Upper lobe of left lung (tissue), 6 donors: ENCODE results near the gene KPNA1. TPM values are rescaled to one million over a fixed set of nuclear protein-coding genes. Genes with fewer than 3 reads are reported as not detected.
A peak's percentile ranks its signal among the peaks of the same experiment; 100 is the strongest.

Source experiments
- ATAC-seq, 2 donors: fragments of 200-7000 bp; cut with Tn5 transposase; one replicate each; pipeline ENCODE4 v1.9.1; 2022; ENCODE audit warnings: mild to moderate bottlenecking in 2 of 2, moderate library complexity in 2 of 2; ENCODE audit not compliant: low FRiP score in 2 of 2
- DNase-seq, 2 donors: peaks; one replicate each; pipeline ENCODE4 v3.0.0-alpha.2; 2019 to 2020
- H3K27ac ChIP-seq, 4 donors: fragments of 200-600 bp; sonication (generic); one replicate each; pipeline ENCODE4 v1.5.1; 2016 to 2019
- H3K27me3 ChIP-seq, 4 donors: fragments of 200-600 bp; sonication (generic); one replicate each; pipeline ENCODE4 v1.5.1; 2017 to 2019
- H3K36me3 ChIP-seq, 4 donors: fragments of 200-600 bp; sonication (generic); one replicate each; pipeline ENCODE4 v1.5.1; 2016 to 2019
- H3K4me1 ChIP-seq, 4 donors: fragments of 200-600 bp; sonication (generic); one replicate each; pipeline ENCODE4 v1.5.1; 2018 to 2019
- H3K4me3 ChIP-seq, 4 donors: fragments of 200-600 bp; sonication (generic); one replicate each; pipeline ENCODE4 v1.5.1; 2017 to 2019; ENCODE audit warnings: mild to moderate bottlenecking in 2 of 4, moderate library complexity in 1 of 4
- H3K9me3 ChIP-seq, 4 donors: fragments of 200-600 bp; sonication (generic); one replicate each; pipeline ENCODE4 v1.5.1; 2018 to 2019
- EP300 ChIP-seq, 4 donors: sonication (generic); formaldehyde crosslinking; IDR thresholded peaks; one replicate each; pipeline ENCODE4 v1.5.1; 2017; ENCODE audit warnings: antibody characterized with exemption in 4 of 4, control low read depth in 2 of 4
- POLR2A ChIP-seq, 4 donors: fragments of 450-650 bp; IDR thresholded peaks; one replicate each; pipeline ENCODE4 v1.5.1; 2016 to 2017; ENCODE audit warnings: antibody characterized with exemption in 4 of 4, mild to moderate bottlenecking in 2 of 4
- POLR2AphosphoS5 ChIP-seq, 2 donors: sonication (generic); formaldehyde crosslinking; IDR thresholded peaks; one replicate each; pipeline ENCODE4 v1.5.1; 2017; ENCODE audit warnings: antibody characterized with exemption in 2 of 2
- WGBS, 2 donors: methylation state at CpG; one replicate each; pipeline ENCODE4 v1.1.5; 2017 to 2018; 5-methylcytosine and 5-hydroxymethylcytosine counted together
- total RNA-seq, 6 donors: library from RNA; depleted of rRNA in 4 of 6; stranded (reverse); fragments of >200 nt in 4 of 6; gene quantifications; one replicate each; pipeline versions ENCODE4 v1.1.0 to v1.2.1, GENCODE V29; 2016 to 2021
- TF ChIP-seq, protein P1 (sequence below), 6 experiments: fragments of 450-650 bp in 4 of 6; fragments of 200-600 bp in 2 of 6; sonication (generic) in 2 of 6; IDR thresholded peaks; one replicate each; pipeline ENCODE4 v1.5.1; 2016 to 2019; ENCODE audit warnings: antibody characterized with exemption in 6 of 6
- donor health status: DM: no; HTN: no; CAD: no; lungs with moderate emphysema.
- donor health status: DM: no; HTN: yes; CAD: no; lungs with severe emphysema.

The KPNA1 gene
- total RNA-seq, 6 donors from 2014 or later, result 38.9 to 104 (median 43.4) TPM

DNA sequence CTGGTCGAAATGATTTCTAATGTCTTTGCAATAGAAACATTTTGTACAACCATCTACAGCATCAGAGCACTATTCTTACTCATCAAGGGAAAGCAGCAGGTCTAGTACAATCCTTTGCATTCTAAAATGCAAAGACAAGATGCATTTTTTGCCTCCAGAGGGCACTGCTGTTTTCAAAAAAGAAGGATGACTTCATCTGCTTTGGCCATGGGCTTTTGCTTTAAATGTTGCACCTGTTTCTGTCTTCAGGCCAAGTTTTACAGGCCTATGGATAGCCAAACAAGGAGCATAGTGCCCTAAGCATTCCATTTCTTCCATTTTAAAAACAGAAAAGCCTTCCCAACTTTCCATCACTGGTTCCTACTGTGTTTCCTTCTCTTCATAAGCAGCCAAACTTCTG is 45.9 kb upstream of the KPNA1 start:
- no peak overlapping the region for H3K4me3 ChIP-seq
- TF ChIP-seq POLR2AphosphoS5 (IDR thresholded peaks at IDR 0.05) (no peak), POLR2A (IDR thresholded peaks at IDR 0.05) (no peak)
- TF ChIP-seq, protein P1, sequence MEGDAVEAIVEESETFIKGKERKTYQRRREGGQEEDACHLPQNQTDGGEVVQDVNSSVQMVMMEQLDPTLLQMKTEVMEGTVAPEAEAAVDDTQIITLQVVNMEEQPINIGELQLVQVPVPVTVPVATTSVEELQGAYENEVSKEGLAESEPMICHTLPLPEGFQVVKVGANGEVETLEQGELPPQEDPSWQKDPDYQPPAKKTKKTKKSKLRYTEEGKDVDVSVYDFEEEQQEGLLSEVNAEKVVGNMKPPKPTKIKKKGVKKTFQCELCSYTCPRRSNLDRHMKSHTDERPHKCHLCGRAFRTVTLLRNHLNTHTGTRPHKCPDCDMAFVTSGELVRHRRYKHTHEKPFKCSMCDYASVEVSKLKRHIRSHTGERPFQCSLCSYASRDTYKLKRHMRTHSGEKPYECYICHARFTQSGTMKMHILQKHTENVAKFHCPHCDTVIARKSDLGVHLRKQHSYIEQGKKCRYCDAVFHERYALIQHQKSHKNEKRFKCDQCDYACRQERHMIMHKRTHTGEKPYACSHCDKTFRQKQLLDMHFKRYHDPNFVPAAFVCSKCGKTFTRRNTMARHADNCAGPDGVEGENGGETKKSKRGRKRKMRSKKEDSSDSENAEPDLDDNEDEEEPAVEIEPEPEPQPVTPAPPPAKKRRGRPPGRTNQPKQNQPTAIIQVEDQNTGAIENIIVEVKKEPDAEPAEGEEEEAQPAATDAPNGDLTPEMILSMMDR (IDR thresholded peaks at IDR 0.05), result peak; percentile 37 to 78 (median 62)
- ATAC-seq (no peak), DNase-seq (peak in 1 of 2 donors; percentile 36)
- WGBS, 2 donors, result 65 to 83% methylated on average over 1 of the region's 1 CpG
- H3K36me3 ChIP-seq, result peaks cover 21 to 40% (median 30%) of the 10 kb centered on the region in 4 donors
- peaks cover 32 to 42% (median 36%) of the 10 kb centered on the region in 4 donors for H3K4me1 ChIP-seq
- no peaks in the 10 kb centered on the region for H3K9me3 ChIP-seq
- peak overlapping the region in 3 of 4 donors; percentile 5 to 13 (median 11) for H3K27ac ChIP-seq
- H3K27me3 ChIP-seq, result no peaks in the 10 kb centered on the region

- no peak for TF ChIP-seq EP300 (IDR thresholded peaks at IDR 0.05)
- TF ChIP-seq, protein P1 (IDR thresholded peaks at IDR 0.05), result no peak
- no peak for TF ChIP-seq POLR2AphosphoS5 (IDR thresholded peaks at IDR 0.05)
- no peak for TF ChIP-seq POLR2A (IDR thresholded peaks at IDR 0.05)
- no peak for ATAC-seq
- Histone ChIP-seq H3K36me3 (peaks cover 28 to 48% (median 38%) of the 10 kb centered on the region in 4 donors), H3K27ac (no peak overlapping the region), H3K4me3 (no peak overlapping the region), H3K4me1 (peaks cover 26 to 35% (median 29%) of the 10 kb centered on the region in 4 donors), H3K27me3 (no peaks in the 10 kb centered on the region), H3K9me3 (no peaks in the 10 kb centered on the region)
- WGBS, 2 donors, result 67 to 77% methylated on average over 3 of the region's 3 CpGs
- no peak for DNase-seq
These were observed 45.2 kb upstream of the KPNA1 start for GRCh38 chr3:122559906-122560305.

GRCh38 chr3:122558605-122559004 is 43.9 kb upstream of the KPNA1 start:
- Histone ChIP-seq H3K27ac (no peak overlapping the region), H3K36me3 (peaks cover 33 to 61% (median 45%) of the 10 kb centered on the region in 4 donors), H3K4me3 (no peak overlapping the region), H3K4me1 (peaks cover 24 to 33% (median 30%) of the 10 kb centered on the region in 4 donors), H3K9me3 (no peaks in the 10 kb centered on the region), H3K27me3 (no peaks in the 10 kb centered on the region)
- WGBS, 2 donors, result 92% methylated on average over 6 of the region's 6 CpGs
- DNase-seq (no peak), ATAC-seq (no peak)
- no peak for TF ChIP-seq EP300 (IDR thresholded peaks at IDR 0.05)
- TF ChIP-seq POLR2A (IDR thresholded peaks at IDR 0.05), result no peak
- TF ChIP-seq, protein P1 (IDR thresholded peaks at IDR 0.05), result no peak
- TF ChIP-seq POLR2AphosphoS5 (IDR thresholded peaks at IDR 0.05), result no peak

DNA sequence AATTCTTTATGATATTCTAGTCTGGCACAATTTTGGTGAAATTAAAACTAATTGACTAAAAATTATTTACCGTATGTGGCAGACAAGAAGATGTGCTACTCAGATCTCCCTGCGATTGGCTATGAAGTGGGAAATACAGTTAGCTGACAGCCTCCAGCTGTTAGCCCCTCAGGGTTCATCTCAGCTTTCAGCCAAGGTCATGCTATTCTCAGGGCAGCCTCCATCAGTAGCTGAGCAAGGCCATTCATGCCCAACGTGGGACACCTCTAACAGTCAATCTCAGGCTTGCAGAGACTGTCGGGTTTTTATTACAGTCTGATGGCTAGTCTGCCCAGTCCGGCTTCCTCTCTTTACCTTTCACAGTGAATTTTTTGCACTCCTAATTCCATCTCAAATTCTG is 42.6 kb upstream of the KPNA1 start:
- 80 to 88% methylated on average over 5 of the region's 5 CpGs for WGBS, 2 donors
- peaks cover 33 to 72% (median 51%) of the 10 kb centered on the region in 4 donors for H3K36me3 ChIP-seq
- H3K27ac ChIP-seq, result no peak overlapping the region
- H3K4me1 ChIP-seq, result peaks cover 12 to 20% (median 19%) of the 10 kb centered on the region in 4 donors
- H3K4me3 ChIP-seq, result no peak overlapping the region
- ATAC-seq (no peak), DNase-seq (no peak)
- no peaks in the 10 kb centered on the region for H3K27me3 ChIP-seq
- H3K9me3 ChIP-seq, result no peaks in the 10 kb centered on the region
- TF ChIP-seq EP300 (IDR thresholded peaks at IDR 0.05), result no peak
- TF ChIP-seq POLR2AphosphoS5 (IDR thresholded peaks at IDR 0.05), result no peak
- no peak for TF ChIP-seq POLR2A (IDR thresholded peaks at IDR 0.05)
- TF ChIP-seq, protein P1 (IDR thresholded peaks at IDR 0.05), result no peak
